Prostate gland (tissue), 2 donors: ENCODE data around the gene REEP2. TPM values are rescaled to one million over a fixed set of nuclear protein-coding genes. Genes with fewer than 3 reads are reported as not detected.

Experiments used
- DNase-seq: peaks from one replicate; pipeline ENCODE4 v3.0.0-alpha.2; 2019; ENCODE audit warnings: low spot score
- H3K27ac ChIP-seq, 2 donors: fragments of 200-600 bp; sonication (generic); 2 replicates each; pipeline ENCODE4 v1.5.1; 2017 to 2019
- H3K27me3 ChIP-seq: fragments of 200-600 bp; sonication (generic); replicated peaks from 2 replicates; pipeline ENCODE4 v1.5.1; 2019; ENCODE audit not compliant: insufficient read depth
- H3K36me3 ChIP-seq, 2 donors: fragments of 200-600 bp; sonication (generic); 1 replicate in 1 of 2; 2 replicates in 1 of 2; pipeline versions ENCODE4 v1.5.1 to v1.8.1; 2017 to 2019
- H3K4me1 ChIP-seq: fragments of 200-600 bp; sonication (generic); replicated peaks from 2 replicates; pipeline ENCODE4 v1.5.1; 2019
- H3K4me3 ChIP-seq, 2 donors: fragments of 200-600 bp; sonication (generic); 2 replicates each; pipeline ENCODE4 v1.5.1; 2017 to 2019
- H3K9me3 ChIP-seq: fragments of 200-600 bp; sonication (generic); 2 replicates; pipeline ENCODE4 v1.5.1; 2017
- CTCF ChIP-seq, 4 experiments: fragments of 200-600 bp in 2 of 4; fragments of 450-650 bp in 2 of 4; sonication (generic) in 2 of 4; IDR thresholded peaks; 1 replicate in 3 of 4; 2 replicates in 1 of 4; pipeline ENCODE4 v1.5.1; 2016 to 2019; ENCODE audit warnings: antibody characterized with exemption in 4 of 4, mild to moderate bottlenecking in 2 of 4, moderate library complexity in 2 of 4
- POLR2A ChIP-seq: fragments of 450-650 bp; IDR thresholded peaks from one replicate; pipeline ENCODE4 v1.6.1; 2016; ENCODE audit warnings: antibody characterized with exemption, mild to moderate bottlenecking
- POLR2AphosphoS5 ChIP-seq: sonication (generic); formaldehyde crosslinking; IDR thresholded peaks from one replicate; pipeline ENCODE4 v1.6.1; 2017; ENCODE audit warnings: antibody characterized with exemption
- WGBS: methylation state at CpG from one replicate; pipeline ENCODE4 v1.1.5; 2018; 5-methylcytosine and 5-hydroxymethylcytosine counted together
- intact Hi-C: fragments of 100-400 bp; cut with DNase I; formaldehyde crosslinking; loops from one replicate; pipeline ENCODE4 v1.14.2; 2022
- total RNA-seq, 2 donors: library from RNA; depleted of rRNA; stranded (reverse); fragments of >200 nt; gene quantifications; one replicate each; pipeline ENCODE4 v1.1.0, GENCODE V29; 2016

Gene REEP2
- total RNA-seq, 2 donors from 2014 or later, result 4.1 to 21.2 TPM

- WGBS, result 89% methylated on average over 22 of the region's 22 CpGs
- peaks cover 3% of the 10 kb centered on the region for H3K4me1 ChIP-seq
- no peak for TF ChIP-seq POLR2A
- TF ChIP-seq POLR2AphosphoS5, result no peak
- no peak for TF ChIP-seq CTCF (IDR thresholded peaks at IDR 0.05)
- no peaks in the 10 kb centered on the region for H3K9me3 ChIP-seq
- no peak overlapping the region for H3K4me3 ChIP-seq
- H3K36me3 ChIP-seq, result no peaks in the 10 kb centered on the region
- intact Hi-C loops, result no loop called here
- no peak overlapping the region for H3K27ac ChIP-seq
- H3K27me3 ChIP-seq, result no peaks in the 10 kb centered on the region
- no peak for DNase-seq
Measured at GRCh38 chr5:138444774-138445546, 6.1 kb downstream of the REEP2 start.

- H3K9me3 ChIP-seq, result no peaks in the 10 kb centered on the region
- TF ChIP-seq CTCF (IDR thresholded peaks at IDR 0.05) (no peak), POLR2A (no peak), POLR2AphosphoS5 (no peak)
- peaks cover 5% of the 10 kb centered on the region for H3K4me1 ChIP-seq
- H3K36me3 ChIP-seq, result no peaks in the 10 kb centered on the region
- H3K27me3 ChIP-seq, result no peaks in the 10 kb centered on the region
- no peak overlapping the region for H3K27ac ChIP-seq
- intact Hi-C loops, result no loop called here
- DNase-seq, result no peak
- 81% methylated on average over 18 of the region's 18 CpGs for WGBS
- no peak overlapping the region for H3K4me3 ChIP-seq
Measured at GRCh38 chr5:138445547-138446271, 6.9 kb downstream of the REEP2 start.

- H3K27ac ChIP-seq, result no peak overlapping the region
- 85% methylated on average over 6 of the region's 6 CpGs for WGBS
- no peaks in the 10 kb centered on the region for H3K27me3 ChIP-seq
- TF ChIP-seq POLR2AphosphoS5, result no peak
- TF ChIP-seq POLR2A, result no peak
- TF ChIP-seq CTCF (IDR thresholded peaks at IDR 0.05), result no peak
- H3K36me3 ChIP-seq, result no peaks in the 10 kb centered on the region
- intact Hi-C loops, result no loop called here
- DNase-seq, result no peak
- H3K4me3 ChIP-seq, result no peak overlapping the region
- H3K4me1 ChIP-seq, result peaks cover 5% of the 10 kb centered on the region
- H3K9me3 ChIP-seq, result no peaks in the 10 kb centered on the region
Measured at GRCh38 chr5:138448070-138448469, 9.2 kb downstream of the REEP2 start.

- TF ChIP-seq CTCF (IDR thresholded peaks at IDR 0.05) (no peak), POLR2AphosphoS5 (no peak), POLR2A (no peak)
- Histone ChIP-seq H3K9me3 (no peaks in the 10 kb centered on the region), H3K27me3 (no peaks in the 10 kb centered on the region), H3K4me1 (peaks cover 5% of the 10 kb centered on the region), H3K36me3 (no peaks in the 10 kb centered on the region), H3K27ac (no peak overlapping the region), H3K4me3 (no peak overlapping the region)
- intact Hi-C loops, result no loop called here
- WGBS, result 69% methylated on average over 9 of the region's 9 CpGs
- no peak for DNase-seq
Measured at GRCh38 chr5:138448481-138449398, 9.9 kb downstream of the REEP2 start.
